ENCODE measurements around the gene FBXO17.

FBXO17 gene

DNA sequence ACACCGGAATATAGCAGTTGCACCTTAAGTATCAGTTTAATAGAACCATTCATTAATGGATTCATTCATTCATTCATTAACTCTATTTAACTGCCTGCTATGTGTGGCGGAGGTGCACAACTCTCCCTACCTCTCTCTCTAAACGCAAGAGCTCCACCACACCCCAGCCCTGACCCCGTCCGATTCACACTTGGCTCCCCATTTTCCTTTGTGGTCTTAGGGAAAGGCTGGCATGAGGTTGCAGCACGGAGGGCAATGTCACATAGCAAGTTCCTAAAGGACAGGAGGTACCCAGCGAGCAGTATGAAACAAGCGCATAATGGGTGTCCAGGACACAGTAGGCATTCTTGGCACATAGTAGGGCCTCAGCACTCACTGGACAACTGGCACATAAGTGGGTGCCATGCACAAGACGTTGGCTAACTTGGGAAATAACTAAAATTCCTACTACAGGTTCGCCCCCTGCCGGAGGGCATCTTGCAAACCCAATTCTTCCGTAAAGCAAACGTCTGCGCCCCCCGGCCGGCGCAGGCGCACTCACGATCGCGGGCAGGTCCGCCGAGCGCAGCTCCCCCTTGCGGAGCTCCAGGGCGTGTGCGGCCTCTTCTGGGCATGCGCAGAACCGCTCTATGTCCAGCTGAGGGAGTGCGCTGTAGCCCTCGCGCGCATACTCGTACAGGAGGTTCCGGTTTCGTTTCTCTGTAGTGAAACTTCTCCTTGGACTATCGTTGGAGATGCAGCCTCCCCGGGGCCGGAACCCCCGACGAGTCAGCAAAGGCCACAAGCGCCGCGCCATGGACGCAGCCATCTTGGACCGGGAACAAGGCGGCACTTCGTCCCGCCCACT lies 45.4 kb downstream of the FBXO17 start, which contains the start of gene SARS2:
SARS2 (minus strand) TSS at position 835 of the 847 bp plus-strand sequence; CDS start at position 808, 27 bp downstream.
- Histone ChIP-seq H3K4me1 (ENCODE audit: control insufficient read depth, low read length) (peaks cover 25% of the 10 kb centered on the region), H3K27ac (ENCODE audit: low read depth, low read length) (peak within 1 kb of the TSS; percentile 75), H3F3A (ENCODE audit: control insufficient read depth, insufficient read depth) (no peaks in the 10 kb centered on the region), H3K9me3 (ENCODE audit: control insufficient read depth, insufficient read depth, low read length) (no peaks in the 10 kb centered on the region), H3K4me3 (ENCODE audit: low read length) (peak within 1 kb of the TSS; percentile 96), H3K36me3 (ENCODE audit: control insufficient read depth, low read length) (peaks cover 47% of the 10 kb centered on the region), H4K20me1 (ENCODE audit: control insufficient read depth, insufficient read depth, low read depth, low read length) (no peaks in the 10 kb centered on the region), H3K79me2 (ENCODE audit: control insufficient read depth, low read length) (peaks cover 62% of the 10 kb centered on the region), H3K9me2 (replicated peaks; ENCODE audit: control insufficient read depth, low read length) (no peaks in the 10 kb centered on the region), H3K4me2 (ENCODE audit: low read length) (peak within 1 kb of the TSS; percentile 97), H3K27me3 (ENCODE audit: control insufficient read depth, low read length) (no peaks in the 10 kb centered on the region)
- TF ChIP-seq, protein P1, sequence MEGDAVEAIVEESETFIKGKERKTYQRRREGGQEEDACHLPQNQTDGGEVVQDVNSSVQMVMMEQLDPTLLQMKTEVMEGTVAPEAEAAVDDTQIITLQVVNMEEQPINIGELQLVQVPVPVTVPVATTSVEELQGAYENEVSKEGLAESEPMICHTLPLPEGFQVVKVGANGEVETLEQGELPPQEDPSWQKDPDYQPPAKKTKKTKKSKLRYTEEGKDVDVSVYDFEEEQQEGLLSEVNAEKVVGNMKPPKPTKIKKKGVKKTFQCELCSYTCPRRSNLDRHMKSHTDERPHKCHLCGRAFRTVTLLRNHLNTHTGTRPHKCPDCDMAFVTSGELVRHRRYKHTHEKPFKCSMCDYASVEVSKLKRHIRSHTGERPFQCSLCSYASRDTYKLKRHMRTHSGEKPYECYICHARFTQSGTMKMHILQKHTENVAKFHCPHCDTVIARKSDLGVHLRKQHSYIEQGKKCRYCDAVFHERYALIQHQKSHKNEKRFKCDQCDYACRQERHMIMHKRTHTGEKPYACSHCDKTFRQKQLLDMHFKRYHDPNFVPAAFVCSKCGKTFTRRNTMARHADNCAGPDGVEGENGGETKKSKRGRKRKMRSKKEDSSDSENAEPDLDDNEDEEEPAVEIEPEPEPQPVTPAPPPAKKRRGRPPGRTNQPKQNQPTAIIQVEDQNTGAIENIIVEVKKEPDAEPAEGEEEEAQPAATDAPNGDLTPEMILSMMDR (IDR thresholded peaks at IDR 0.05; ENCODE audit: low read depth, low read length, poor library complexity, severe bottlenecking): peak; percentile 99
- TF ChIP-seq EZH2phosphoT487 (IDR thresholded peaks at IDR 0.05; ENCODE audit: borderline replicate concordance, low read length): no peak

DNA sequence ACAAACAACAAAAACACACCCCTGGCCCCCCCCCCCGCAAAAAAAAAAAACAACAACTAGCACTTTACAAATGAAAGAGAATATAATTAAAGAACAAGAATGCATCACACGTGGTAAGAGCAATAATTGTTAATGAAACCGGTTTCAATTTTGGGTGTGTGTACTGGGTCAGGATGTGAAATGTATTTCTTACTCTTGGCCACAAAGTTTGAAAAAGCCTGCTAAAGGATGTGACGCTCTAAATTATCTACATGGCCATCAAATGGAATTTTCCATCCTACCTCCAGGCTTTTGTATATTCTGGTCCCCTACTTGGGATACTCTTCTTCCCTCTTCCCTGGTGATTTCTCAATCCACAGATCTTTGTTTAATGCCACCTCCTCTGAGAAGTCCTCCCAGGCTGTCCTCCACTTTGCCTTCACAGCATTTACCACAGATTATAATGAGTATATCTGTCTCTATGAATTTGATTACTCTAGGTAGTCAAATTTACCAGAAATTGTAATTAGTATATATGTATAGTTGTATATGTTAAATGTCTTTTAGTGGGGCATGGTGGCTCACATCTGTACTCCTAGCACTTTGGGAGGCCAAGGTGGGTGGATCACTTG lies 47.0 kb downstream of the FBXO17 start:
- H3K79me2 ChIP-seq (ENCODE audit: control insufficient read depth, low read length): peaks cover 59% of the 10 kb centered on the region
- no peak overlapping the region for H3K4me2 ChIP-seq (ENCODE audit: low read length)
- H3K4me3 ChIP-seq (ENCODE audit: low read length): no peak overlapping the region
- H3K27ac ChIP-seq (ENCODE audit: low read depth, low read length): no peak overlapping the region
- no peaks in the 10 kb centered on the region for H3F3A ChIP-seq (ENCODE audit: control insufficient read depth, insufficient read depth)
- H3K36me3 ChIP-seq (ENCODE audit: control insufficient read depth, low read length): peaks cover 40% of the 10 kb centered on the region
- TF ChIP-seq, protein P1 (IDR thresholded peaks at IDR 0.05; ENCODE audit: low read depth, low read length, poor library complexity, severe bottlenecking): no peak
- TF ChIP-seq EZH2phosphoT487 (IDR thresholded peaks at IDR 0.05; ENCODE audit: borderline replicate concordance, low read length): no peak
- H4K20me1 ChIP-seq (ENCODE audit: control insufficient read depth, insufficient read depth, low read depth, low read length): no peaks in the 10 kb centered on the region
- peaks cover 25% of the 10 kb centered on the region for H3K4me1 ChIP-seq (ENCODE audit: control insufficient read depth, low read length)
- H3K27me3 ChIP-seq (ENCODE audit: control insufficient read depth, low read length): no peaks in the 10 kb centered on the region
- H3K9me2 ChIP-seq (replicated peaks; ENCODE audit: control insufficient read depth, low read length): no peaks in the 10 kb centered on the region
- H3K9me3 ChIP-seq (ENCODE audit: control insufficient read depth, insufficient read depth, low read length): no peaks in the 10 kb centered on the region

DNA sequence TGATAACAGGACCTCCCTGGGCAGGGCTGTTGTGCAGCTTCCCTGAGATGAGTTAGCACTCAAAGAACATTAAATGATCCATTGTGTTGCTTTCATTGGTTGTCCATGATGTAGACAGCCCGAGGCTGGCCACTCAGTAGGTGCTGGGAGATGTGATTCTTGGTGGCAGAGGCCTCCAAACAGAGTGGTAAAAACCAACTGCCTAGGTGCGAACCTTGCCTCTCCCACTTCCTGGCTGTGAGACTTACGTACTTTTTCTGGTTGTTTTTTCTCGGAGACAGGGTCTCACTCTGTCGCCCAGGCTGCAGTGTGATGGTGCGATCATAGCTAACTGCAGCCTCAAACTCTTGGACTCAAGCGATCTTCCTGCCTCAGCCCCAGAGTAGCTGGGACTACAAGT lies 51.2 kb downstream of the FBXO17 start:
- Histone ChIP-seq H4K20me1 (ENCODE audit: control insufficient read depth, insufficient read depth, low read depth, low read length) (no peaks in the 10 kb centered on the region), H3K4me1 (ENCODE audit: control insufficient read depth, low read length) (peaks cover 5% of the 10 kb centered on the region), H3K4me3 (ENCODE audit: low read length) (no peak overlapping the region), H3K36me3 (ENCODE audit: control insufficient read depth, low read length) (peaks cover 29% of the 10 kb centered on the region), H3K79me2 (ENCODE audit: control insufficient read depth, low read length) (peaks cover 23% of the 10 kb centered on the region), H3K4me2 (ENCODE audit: low read length) (no peak overlapping the region), H3K9me3 (ENCODE audit: control insufficient read depth, insufficient read depth, low read length) (no peaks in the 10 kb centered on the region), H3K9me2 (replicated peaks; ENCODE audit: control insufficient read depth, low read length) (no peaks in the 10 kb centered on the region), H3F3A (ENCODE audit: control insufficient read depth, insufficient read depth) (no peaks in the 10 kb centered on the region), H3K27ac (ENCODE audit: low read depth, low read length) (no peak overlapping the region), H3K27me3 (ENCODE audit: control insufficient read depth, low read length) (no peaks in the 10 kb centered on the region)
- TF ChIP-seq, protein P1 (IDR thresholded peaks at IDR 0.05; ENCODE audit: low read depth, low read length, poor library complexity, severe bottlenecking): no peak
- no peak for TF ChIP-seq EZH2phosphoT487 (IDR thresholded peaks at IDR 0.05; ENCODE audit: borderline replicate concordance, low read length)
